HepG2 (cell line): ENCODE results near the gene FAF1. TPM values are rescaled to one million over a fixed set of nuclear protein-coding genes. Genes with fewer than 3 reads are reported as not detected.

ENCODE experiments used
- ATF1 ChIP-seq: IDR thresholded peaks from 2 replicates; pipeline ENCODE4 v1.6.1; 2016; ENCODE audit warnings: mild to moderate bottlenecking, control low read depth
- BHLHE40 ChIP-seq: IDR thresholded peaks from 2 replicates; pipeline ENCODE4 v1.6.1; 2011; ENCODE audit warnings: low read length, improper control_type of control experiment
- IKZF1 ChIP-seq: fragments of 450-650 bp; IDR thresholded peaks from 2 replicates; pipeline ENCODE4 v1.7.1; 2016
- LCORL ChIP-seq, 2 experiments: fragments of 450-650 bp in 1 of 2; sonication (generic) in 1 of 2; formaldehyde crosslinking in 1 of 2; IDR thresholded peaks; 2 replicates each; pipeline versions ENCODE4 v1.5.0 to v1.6.1; 2017 to 2020; ENCODE audit warnings: antibody characterized with exemption in 1 of 2, missing genetic modification reagents in 1 of 2
- MEIS2 ChIP-seq: sonication (generic); formaldehyde crosslinking; IDR thresholded peaks from 2 replicates; pipeline ENCODE4 v1.9.0; 2021; ENCODE audit warnings: mild to moderate bottlenecking, missing genetic modification reagents
- NAIF1 ChIP-seq: sonication (generic); formaldehyde crosslinking; IDR thresholded peaks from 2 replicates; pipeline ENCODE4 v1.5.0; 2020; ENCODE audit warnings: mild to moderate bottlenecking, missing genetic modification reagents, borderline replicate concordance
- PAF1 ChIP-seq: IDR thresholded peaks from 2 replicates; pipeline ENCODE4 v1.6.1; 2016; ENCODE audit warnings: missing genetic modification reagents, missing compliant biosample characterization
- REXO4 ChIP-seq: sonication (generic); formaldehyde crosslinking; IDR thresholded peaks from 2 replicates; pipeline ENCODE4 v1.8.0; 2022; ENCODE audit warnings: missing genetic modification reagents, mild to moderate bottlenecking, borderline replicate concordance
- SMAD9 ChIP-seq: sonication (generic); formaldehyde crosslinking; IDR thresholded peaks from 2 replicates; pipeline ENCODE4 v1.5.1; 2020; ENCODE audit warnings: mild to moderate bottlenecking, missing genetic modification reagents
- SMARCC2 ChIP-seq: fragments of 450-650 bp; IDR thresholded peaks from 2 replicates; pipeline ENCODE4 v1.6.1; 2017; ENCODE audit warnings: antibody characterized with exemption, mild to moderate bottlenecking
- SP2 ChIP-seq: sonication (generic); formaldehyde crosslinking; IDR thresholded peaks from 2 replicates; pipeline ENCODE4 v1.5.1; 2020; ENCODE audit warnings: mild to moderate bottlenecking, missing genetic modification reagents
- WIZ ChIP-seq: sonication (generic); formaldehyde crosslinking; IDR thresholded peaks from 2 replicates; pipeline ENCODE4 v1.5.1; 2020; ENCODE audit warnings: mild to moderate bottlenecking, missing genetic modification reagents
- ZNF234 ChIP-seq: sonication (generic); formaldehyde crosslinking; conservative IDR thresholded peaks from 2 replicates; pipeline ENCODE4 v1.5.1; 2020; ENCODE audit warnings: mild to moderate bottlenecking, missing genetic modification reagents
- ZNF235 ChIP-seq: sonication (generic); formaldehyde crosslinking; IDR thresholded peaks from 2 replicates; pipeline ENCODE4 v1.8.1; 2023; ENCODE audit warnings: mild to moderate bottlenecking, missing genetic modification reagents, borderline replicate concordance
- ZNF713 ChIP-seq: sonication (generic); formaldehyde crosslinking; IDR thresholded peaks from 2 replicates; pipeline ENCODE4 v1.4.0; 2020; ENCODE audit warnings: mild to moderate bottlenecking, missing genetic modification reagents
- ZNF883 ChIP-seq: sonication (generic); formaldehyde crosslinking; IDR thresholded peaks from 2 replicates; pipeline ENCODE4 v1.5.1; 2020; ENCODE audit warnings: mild to moderate bottlenecking, missing genetic modification reagents; ENCODE audit errors: not compliant biosample characterization
- ZSCAN21 ChIP-seq: sonication (generic); formaldehyde crosslinking; IDR thresholded peaks from 2 replicates; pipeline ENCODE4 v1.8.0; 2022; ENCODE audit warnings: mild to moderate bottlenecking, missing genetic modification reagents, moderate library complexity, borderline replicate concordance
- polyA plus RNA-seq, 8 experiments: library from polyadenylated mRNA; depleted of rRNA in 3 of 8; stranded (reverse) in 7 of 8; unstranded in 1 of 8; fragments of >200 nt; fragmentation: Illumina TruSeq in 4 of 8; extraction: Trizol in 4 of 8; gene quantifications; 2 replicates each; pipeline versions ENCODE4 v1.2.1 to v1.2.3, GENCODE V29; 2011 to 2016; ENCODE audit warnings: low read depth in 4 of 8, missing spikeins in 1 of 8, mixed read lengths in 1 of 8; ENCODE audit not compliant: insufficient read depth in 1 of 8
- total RNA-seq, 5 experiments: library from RNA; depleted of rRNA; stranded (reverse); fragments of >200 nt; fragmentation: Illumina TruSeq; extraction: Trizol; gene quantifications; 2 replicates each; pipeline ENCODE4 v1.2.3, GENCODE V29; 2016; ENCODE audit warnings: low read depth in 1 of 5
- TF ChIP-seq, protein P1 (sequence below): sonication (generic); formaldehyde crosslinking; IDR thresholded peaks from 2 replicates; pipeline ENCODE4 v1.4.0; 2020; ENCODE audit warnings: missing genetic modification reagents, borderline replicate concordance
- TF ChIP-seq, protein P2 (sequence below): sonication (generic); formaldehyde crosslinking; IDR thresholded peaks from 2 replicates; pipeline ENCODE4 v1.4.0; 2020; ENCODE audit warnings: mild to moderate bottlenecking, low read depth, missing genetic modification reagents
- TF ChIP-seq, protein P3 (sequence below): sonication (generic); formaldehyde crosslinking; IDR thresholded peaks from 2 replicates; pipeline ENCODE4 v1.5.1; 2020; ENCODE audit warnings: missing genetic modification reagents, mild to moderate bottlenecking, borderline replicate concordance
- TF ChIP-seq, protein P4 (sequence below): sonication (generic); formaldehyde crosslinking; conservative IDR thresholded peaks from 2 replicates; pipeline ENCODE4 v1.8.0; 2022; ENCODE audit warnings: mild to moderate bottlenecking, moderate library complexity, missing genetic modification reagents
- TF ChIP-seq, protein P5 (sequence below): sonication (generic); formaldehyde crosslinking; IDR thresholded peaks from 2 replicates; pipeline ENCODE4 v1.5.1; 2020; ENCODE audit warnings: missing genetic modification reagents, mild to moderate bottlenecking, borderline replicate concordance

Gene FAF1
- total and polyA plus RNA-seq, 2 of the 13 experiments (the other 11 are each of a cell fraction or from before 2014, with no cell fraction given): 19.4 to 63.3 TPM

DNA sequence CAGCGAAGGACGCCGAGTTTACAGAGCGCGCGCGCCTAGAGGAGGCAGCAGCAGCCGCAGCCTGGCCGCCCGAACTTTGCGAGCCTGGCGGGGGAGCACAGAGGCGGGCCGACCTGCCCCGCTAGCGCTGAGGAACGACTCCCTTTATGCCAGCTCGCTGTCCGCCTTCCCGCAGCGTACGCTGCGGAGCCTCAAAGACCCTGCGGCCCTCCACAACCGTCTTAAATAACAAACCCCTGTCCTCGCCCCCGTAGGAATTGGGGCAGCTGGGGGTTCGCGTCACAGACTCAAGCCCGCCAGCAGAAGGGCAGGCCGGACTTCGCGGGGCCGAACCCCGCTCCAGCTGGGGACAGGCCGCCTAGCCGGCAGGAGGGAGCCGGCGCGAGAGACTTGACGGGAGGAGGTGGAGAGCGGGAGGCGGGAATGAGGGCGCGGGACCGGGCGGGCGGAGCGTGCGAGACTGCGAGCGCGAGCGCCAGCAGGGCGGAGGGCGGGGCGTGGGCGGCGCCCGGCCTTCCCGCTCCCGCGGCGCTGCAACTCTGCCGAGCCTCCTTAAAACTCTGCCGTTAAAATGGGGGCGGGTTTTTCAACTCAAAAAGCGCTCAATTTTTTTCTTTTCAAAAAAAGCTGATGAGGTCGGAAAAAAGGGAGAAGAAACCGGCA lies 8.2 kb upstream of the FAF1 start (continued):
- peak; percentile 89 for TF ChIP-seq WIZ (CRISPR knock-in tag)
- TF ChIP-seq LCORL (IDR thresholded peaks at IDR 0.05): no peak
- no peak for TF ChIP-seq LCORL (CRISPR knock-in tag; IDR thresholded peaks at IDR 0.05)
- TF ChIP-seq, protein P1, sequence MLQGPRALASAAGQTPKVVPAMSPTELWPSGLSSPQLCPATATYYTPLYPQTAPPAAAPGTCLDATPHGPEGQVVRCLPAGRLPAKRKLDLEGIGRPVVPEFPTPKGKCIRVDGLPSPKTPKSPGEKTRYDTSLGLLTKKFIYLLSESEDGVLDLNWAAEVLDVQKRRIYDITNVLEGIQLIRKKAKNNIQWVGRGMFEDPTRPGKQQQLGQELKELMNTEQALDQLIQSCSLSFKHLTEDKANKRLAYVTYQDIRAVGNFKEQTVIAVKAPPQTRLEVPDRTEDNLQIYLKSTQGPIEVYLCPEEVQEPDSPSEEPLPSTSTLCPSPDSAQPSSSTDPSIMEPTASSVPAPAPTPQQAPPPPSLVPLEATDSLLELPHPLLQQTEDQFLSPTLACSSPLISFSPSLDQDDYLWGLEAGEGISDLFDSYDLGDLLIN (CRISPR knock-in tag): peak; percentile 90; the same call in 1 of the 2 replicates
- TF ChIP-seq, protein P2, sequence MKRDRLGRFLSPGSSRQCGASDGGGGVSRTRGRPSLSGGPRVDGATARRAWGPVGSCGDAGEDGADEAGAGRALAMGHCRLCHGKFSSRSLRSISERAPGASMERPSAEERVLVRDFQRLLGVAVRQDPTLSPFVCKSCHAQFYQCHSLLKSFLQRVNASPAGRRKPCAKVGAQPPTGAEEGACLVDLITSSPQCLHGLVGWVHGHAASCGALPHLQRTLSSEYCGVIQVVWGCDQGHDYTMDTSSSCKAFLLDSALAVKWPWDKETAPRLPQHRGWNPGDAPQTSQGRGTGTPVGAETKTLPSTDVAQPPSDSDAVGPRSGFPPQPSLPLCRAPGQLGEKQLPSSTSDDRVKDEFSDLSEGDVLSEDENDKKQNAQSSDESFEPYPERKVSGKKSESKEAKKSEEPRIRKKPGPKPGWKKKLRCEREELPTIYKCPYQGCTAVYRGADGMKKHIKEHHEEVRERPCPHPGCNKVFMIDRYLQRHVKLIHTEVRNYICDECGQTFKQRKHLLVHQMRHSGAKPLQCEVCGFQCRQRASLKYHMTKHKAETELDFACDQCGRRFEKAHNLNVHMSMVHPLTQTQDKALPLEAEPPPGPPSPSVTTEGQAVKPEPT (CRISPR knock-in tag): peak; percentile 100
- no peak for TF ChIP-seq ATF1
- TF ChIP-seq PAF1 (CRISPR knock-in tag): no peak
- TF ChIP-seq, protein P3, sequence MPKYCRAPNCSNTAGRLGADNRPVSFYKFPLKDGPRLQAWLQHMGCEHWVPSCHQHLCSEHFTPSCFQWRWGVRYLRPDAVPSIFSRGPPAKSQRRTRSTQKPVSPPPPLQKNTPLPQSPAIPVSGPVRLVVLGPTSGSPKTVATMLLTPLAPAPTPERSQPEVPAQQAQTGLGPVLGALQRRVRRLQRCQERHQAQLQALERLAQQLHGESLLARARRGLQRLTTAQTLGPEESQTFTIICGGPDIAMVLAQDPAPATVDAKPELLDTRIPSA (CRISPR knock-in tag): 0 out of 2 replicates have a peak, but pooled peaks have one; percentile 19
- 0 out of 2 replicates have a peak, but pooled peaks have one; percentile 20 for TF ChIP-seq SP2 (CRISPR knock-in tag)
- peak; percentile 54; the same call in 1 of the 2 replicates for TF ChIP-seq ZNF235
- TF ChIP-seq SMARCC2: no peak
- peak; percentile 71 for TF ChIP-seq ZNF883 (CRISPR knock-in tag)
- TF ChIP-seq, protein P4, sequence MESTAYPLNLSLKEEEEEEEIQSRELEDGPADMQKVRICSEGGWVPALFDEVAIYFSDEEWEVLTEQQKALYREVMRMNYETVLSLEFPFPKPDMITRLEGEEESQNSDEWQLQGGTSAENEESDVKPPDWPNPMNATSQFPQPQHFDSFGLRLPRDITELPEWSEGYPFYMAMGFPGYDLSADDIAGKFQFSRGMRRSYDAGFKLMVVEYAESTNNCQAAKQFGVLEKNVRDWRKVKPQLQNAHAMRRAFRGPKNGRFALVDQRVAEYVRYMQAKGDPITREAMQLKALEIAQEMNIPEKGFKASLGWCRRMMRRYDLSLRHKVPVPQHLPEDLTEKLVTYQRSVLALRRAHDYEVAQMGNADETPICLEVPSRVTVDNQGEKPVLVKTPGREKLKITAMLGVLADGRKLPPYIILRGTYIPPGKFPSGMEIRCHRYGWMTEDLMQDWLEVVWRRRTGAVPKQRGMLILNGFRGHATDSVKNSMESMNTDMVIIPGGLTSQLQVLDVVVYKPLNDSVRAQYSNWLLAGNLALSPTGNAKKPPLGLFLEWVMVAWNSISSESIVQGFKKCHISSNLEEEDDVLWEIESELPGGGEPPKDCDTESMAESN (CRISPR knock-in tag): 0 out of 2 replicates have a peak, but pooled peaks have one; percentile 17
- TF ChIP-seq NAIF1 (CRISPR knock-in tag): peak; percentile 73; the same call in 1 of the 2 replicates
- no peak for TF ChIP-seq IKZF1
- 0 out of 2 replicates have a peak, but pooled peaks have one; percentile 41 for TF ChIP-seq REXO4 (CRISPR knock-in tag)
- 0 out of 2 replicates have a peak, but pooled peaks have one; percentile 39 for TF ChIP-seq MEIS2
- TF ChIP-seq SMAD9: no peak
- TF ChIP-seq ZNF234 (CRISPR knock-in tag): no peak; the same call in 1 of the 2 replicates
- TF ChIP-seq ZNF713 (CRISPR knock-in tag): no peak
- peak; percentile 25; the same call in 1 of the 2 replicates for TF ChIP-seq ZSCAN21 (CRISPR knock-in tag)
- TF ChIP-seq, protein P5, sequence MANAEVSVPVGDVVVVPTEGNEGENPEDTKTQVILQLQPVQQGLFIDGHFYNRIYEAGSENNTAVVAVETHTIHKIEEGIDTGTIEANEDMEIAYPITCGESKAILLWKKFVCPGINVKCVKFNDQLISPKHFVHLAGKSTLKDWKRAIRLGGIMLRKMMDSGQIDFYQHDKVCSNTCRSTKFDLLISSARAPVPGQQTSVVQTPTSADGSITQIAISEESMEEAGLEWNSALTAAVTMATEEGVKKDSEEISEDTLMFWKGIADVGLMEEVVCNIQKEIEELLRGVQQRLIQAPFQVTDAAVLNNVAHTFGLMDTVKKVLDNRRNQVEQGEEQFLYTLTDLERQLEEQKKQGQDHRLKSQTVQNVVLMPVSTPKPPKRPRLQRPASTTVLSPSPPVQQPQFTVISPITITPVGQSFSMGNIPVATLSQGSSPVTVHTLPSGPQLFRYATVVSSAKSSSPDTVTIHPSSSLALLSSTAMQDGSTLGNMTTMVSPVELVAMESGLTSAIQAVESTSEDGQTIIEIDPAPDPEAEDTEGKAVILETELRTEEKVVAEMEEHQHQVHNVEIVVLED (CRISPR knock-in tag): peak; percentile 60
- no peak; the same call in 1 of the 2 replicates for TF ChIP-seq BHLHE40
